Activated T-cell treated with anti-CD3 and anti-CD28 coated beads for 1 hour (primary cell): ENCODE data around the gene PRICKLE1.
A peak's percentile ranks its signal among the peaks of the same experiment; 100 is the strongest.

Experiments used
- DNase-seq: peaks from one replicate; pipeline ENCODE4 v3.0.0-alpha.2; 2020; ENCODE audit warnings: low read depth

The PRICKLE1 gene

DNA sequence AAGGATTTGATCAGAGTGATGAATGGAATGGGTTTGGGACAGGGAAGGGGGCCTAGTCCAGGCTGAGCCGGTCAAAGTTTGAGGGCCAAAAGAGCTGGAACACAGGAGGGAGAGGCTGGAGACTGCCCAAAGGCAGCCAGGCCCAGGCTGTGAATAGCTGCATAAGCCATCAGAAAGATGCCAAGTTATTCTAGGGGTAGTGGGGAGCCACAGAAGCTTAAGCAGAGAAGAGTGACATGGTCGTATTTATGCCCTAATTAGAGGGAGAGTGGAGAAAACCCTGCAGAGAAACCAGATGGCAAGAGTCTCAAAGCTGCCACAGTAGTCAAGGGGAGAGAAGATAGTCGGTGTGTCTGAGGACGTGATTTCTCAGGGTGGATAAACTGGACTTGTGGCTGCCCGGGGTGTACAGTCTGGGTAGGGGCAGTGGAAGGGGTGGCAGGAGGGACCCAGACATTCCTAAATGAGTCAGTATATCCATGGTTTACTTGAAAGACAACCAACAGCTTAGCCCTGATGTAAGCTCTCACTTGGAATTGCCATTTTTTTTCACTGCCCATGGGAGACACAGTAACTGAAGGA lies 99.2 kb downstream of the PRICKLE1 start:
- no peak for DNase-seq

DNA sequence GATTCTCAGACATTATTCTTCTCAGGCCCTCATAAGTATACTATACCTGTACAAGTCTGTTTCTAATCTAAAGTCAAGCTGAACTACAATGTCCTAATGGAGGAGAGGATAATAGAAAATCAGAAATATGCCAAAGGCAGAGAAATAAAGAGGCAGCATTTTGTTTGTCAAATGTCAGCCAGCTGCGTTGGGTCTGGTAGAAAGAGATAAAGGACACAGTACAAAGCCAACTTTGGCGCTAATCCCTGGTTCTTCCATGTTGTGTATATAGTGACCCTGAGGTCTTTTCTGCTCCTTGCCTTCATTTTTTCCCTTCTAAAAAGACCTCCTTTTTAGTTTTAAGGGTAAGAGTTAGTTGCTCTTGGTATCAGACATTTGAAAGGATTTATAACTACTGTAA lies 103.1 kb downstream of the PRICKLE1 start:
- no peak for DNase-seq

DNA sequence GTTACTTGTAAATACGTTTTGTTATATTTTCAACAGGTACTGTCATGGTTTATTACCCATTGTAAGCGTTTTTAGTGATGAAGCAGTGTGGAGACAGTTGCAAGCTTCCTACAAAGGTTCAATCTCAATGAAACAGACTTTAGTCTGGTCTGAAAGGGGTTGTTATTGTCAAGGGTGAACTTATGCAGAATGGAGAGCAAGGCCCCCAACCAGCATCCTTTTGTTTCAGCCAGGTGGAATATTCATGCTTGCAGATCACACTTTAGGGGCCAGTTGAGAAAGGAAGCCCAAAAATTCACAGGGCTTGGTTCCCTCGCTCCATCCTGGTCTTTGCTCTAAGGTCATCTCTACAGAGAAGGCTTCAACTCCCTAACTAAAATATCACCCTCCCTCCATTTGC lies 103.7 kb downstream of the PRICKLE1 start:
- no peak for DNase-seq

DNA sequence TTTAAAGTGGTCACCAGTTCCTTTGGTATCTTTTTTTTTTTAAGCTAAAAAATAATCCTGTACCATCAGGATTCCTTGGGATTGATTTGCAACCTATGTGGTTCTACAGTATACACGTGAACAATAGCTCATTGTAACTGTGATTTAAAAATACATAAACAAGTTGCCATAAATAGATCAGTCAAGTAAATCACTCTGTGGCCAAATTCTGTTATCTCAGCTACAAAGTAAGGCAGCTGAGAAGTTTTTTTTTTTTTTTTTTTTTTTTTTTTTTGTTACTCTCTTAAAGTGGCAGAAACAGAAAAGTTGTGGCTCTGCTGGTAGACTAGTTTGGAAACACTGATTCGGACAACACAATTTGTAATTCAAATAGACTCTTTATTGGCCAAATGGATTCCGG lies 104.5 kb downstream of the PRICKLE1 start:
- DNase-seq, result no peak

DNA sequence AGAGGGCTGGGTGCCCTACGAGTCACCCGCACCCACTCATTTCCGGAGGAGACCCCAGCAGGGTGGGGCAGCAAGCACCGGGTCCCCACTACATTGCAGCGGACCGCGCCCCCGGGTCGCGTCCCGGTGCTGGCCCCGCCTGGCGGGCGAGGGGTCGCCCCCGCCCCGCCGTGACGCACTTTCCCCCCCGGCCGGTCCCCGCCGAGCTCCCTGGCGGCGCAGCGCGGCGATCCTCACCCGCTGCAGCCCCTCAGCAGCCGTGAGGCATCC lies 106.1 kb downstream of the PRICKLE1 start:
- DNase-seq, result no peak

DNA sequence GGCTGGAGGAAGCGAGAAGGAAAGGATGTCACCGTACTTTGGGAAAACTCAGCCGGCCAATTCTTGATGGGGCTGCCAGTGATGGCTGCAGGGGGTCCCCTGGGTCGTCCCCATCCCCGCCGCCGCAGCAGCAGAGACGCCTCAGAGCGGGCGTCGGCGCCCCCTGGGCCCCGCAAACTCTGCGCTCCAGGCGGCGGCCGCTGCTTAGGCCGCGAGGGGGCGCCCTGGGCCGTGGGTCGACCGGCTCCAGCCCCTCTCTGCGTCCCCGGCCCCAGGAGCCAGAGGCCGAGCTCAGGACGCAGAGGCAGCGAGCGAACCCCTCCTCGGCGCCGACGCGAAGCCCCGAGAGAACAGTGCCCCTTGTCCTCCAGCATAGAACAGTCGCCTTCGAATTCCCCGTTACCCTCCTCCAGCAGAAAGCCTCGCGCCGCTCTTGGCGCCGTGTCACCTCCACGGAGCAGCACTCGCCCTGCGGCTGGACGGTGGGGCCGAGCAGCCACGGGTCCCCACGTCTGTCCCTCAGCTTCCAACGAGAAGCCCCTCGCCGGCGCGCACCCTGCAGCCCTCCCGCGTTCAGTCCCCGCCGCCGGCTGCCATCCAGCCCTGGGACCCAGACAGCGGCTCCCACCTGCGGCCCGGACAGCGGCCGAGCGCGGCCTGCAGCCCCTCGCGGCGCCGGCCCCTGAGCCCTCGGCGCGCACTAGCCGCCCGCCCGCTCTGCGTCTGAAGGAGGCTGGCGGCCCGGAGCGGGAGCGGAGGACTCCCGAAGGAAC lies 106.6 kb downstream of the PRICKLE1 start:
- DNase-seq, result peak; percentile 23

DNA sequence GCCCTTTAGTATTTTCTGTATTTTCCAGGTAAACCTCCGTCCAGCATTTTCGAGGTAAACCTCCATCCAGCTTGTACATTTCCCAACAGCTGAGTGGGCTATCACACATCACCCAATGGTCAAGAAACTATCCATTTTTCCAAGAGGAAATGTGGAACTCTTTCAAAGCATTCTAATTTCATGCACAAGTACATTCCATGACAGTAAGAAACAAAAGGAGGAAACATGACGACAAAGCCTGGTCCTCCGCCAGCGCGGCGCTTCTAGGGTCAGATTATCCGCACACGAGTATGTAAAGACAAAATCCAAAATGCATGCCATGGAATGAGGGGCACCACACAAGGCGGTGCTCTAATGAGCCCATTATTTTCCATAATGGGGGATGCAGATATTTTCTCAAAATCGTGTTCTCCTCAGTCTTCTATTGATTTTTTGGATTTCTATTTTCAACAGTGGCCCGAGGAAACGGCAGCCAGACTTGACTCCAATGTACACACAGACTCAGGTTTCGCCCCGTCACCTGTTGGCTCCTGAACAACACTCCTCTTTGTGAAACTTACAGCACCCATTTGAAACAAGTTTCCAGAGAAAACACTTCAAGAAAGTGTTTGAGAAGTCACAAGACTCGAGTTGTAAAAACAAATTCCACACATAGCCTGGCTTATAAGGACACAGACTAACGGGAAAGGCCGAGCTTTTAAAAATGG lies 107.4 kb downstream of the PRICKLE1 start:
- DNase-seq, result no peak

DNA sequence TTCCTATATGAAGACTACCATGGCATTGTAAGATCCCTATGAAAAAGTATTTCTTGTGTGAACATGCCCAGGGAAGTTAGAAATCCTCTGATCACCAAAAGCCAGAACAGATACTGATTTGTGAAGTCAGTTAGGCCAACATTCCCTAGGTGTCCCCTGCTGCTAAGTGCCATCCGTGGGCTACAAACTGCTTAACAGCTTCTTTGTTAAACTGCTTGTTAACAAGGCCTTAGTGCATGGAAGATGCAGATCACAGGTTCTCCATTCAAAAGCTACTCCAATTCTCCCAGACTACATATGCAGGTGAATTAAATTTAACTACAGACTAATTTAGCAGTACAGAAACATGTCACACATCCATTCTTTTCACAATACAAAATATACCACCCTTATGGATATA lies 108.2 kb downstream of the PRICKLE1 start:
- DNase-seq, result no peak

DNA sequence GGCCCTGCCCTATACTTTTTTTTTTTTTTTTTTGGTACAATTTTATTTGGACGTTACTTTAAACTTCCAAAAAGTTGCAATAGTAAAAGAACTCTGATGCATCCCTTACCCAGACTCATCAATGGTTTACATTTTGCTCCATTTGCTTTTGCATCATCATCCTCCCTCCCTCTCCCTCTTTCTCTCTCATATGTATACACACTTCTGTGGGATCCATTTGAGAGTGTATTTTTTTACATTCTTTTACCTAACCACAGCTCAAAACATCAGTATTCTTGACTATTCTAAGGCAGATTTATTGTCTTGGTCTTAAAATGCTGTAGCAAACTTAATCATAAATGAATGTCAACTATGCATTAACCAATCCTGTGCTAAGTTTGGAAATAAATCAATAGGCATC lies 111.6 kb downstream of the PRICKLE1 start:
- no peak for DNase-seq

DNA sequence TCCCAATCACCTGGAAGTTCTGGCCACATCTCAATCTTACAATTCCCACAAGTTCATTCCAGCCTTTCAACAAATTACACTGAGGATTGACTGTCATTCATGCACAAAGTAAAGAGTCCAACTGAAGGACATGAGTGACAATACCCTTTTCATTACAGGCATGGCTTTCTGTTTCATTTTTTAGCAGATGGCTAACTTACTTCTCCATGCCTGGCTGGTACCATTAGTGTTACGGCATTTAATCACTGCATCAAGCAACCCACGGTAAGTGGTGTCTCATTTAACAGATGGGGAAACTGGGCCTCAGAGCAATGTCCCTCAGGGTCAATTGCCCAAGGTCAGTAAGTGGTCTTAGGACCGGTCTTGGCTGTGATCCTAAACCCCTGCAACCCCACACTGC lies 114.4 kb downstream of the PRICKLE1 start:
- no peak for DNase-seq

DNA sequence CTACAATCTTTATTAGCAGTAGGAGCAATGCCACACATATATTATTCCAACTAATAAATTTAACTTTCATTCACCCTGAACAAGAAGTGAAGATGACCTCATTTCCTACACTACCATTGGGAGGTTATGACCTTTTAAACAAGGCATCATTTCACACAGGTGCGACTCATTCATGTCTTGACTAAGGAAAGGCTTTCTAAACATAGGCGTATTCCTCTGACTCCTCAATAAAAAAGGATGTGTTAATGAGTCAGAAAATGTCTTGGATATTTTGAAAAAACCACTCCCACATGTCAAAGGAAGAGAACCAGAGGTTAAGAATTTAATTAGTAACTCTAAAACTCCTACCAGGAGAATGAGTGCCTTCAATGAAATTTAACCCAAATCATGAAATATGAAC lies 115.2 kb downstream of the PRICKLE1 start:
- DNase-seq, result no peak

DNA sequence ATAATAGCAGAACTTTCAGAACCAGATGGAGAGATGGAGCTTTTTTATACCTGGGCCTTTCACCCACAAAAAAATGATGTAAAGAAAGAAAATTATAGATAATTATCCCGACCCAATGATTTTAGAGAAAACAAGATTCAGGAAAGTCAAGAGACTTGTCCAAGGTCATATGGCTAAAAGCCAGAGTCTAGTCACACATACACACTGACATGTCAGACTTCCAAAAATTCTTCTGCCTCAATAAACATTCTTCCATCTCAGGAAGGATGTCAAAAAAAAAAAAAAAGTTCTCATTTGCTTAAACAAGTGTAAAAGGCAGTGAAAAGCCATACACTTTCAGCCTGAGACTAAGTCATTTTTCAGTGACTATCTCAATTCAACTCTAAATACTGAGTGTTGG lies 116.0 kb downstream of the PRICKLE1 start:
- no peak for DNase-seq

DNA sequence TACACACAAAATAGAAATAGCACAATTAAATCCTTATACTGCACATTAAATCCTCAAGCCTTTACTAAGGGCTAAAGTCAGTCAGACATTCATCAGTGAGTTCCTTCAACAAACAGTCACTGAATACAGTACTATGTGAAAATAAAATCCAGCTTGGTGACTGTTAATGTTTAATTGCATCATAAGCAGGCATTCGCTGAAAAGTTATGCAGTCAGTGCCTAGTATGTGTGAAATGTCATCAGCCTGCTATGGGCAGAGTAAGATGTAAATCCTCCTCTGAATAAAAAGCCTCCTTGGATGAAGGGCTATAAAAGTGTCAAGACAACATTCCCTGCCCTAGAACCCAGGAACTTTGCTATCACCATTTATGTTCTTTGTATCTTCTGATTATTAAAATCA lies 116.4 kb downstream of the PRICKLE1 start:
- DNase-seq, result no peak

DNA sequence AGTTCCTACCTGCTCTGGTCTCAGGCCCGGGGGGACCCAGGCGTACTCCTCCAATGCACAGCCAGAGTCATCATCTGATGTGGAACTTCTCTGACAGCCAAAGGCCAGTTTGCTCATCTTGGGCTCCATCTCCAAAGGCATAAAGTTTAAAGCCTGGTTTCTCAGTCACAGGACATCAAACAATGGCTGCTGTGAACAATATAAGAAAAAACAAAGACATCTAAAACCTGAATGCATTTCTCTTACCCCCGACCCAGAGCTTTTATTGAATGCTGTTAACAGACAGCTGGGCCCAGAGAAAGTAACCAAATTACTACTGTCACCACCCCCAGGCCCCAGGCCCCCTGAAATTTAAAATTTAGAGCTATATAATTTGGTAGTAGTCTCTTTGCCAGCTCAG lies 117.2 kb downstream of the PRICKLE1 start:
- no peak for DNase-seq

DNA sequence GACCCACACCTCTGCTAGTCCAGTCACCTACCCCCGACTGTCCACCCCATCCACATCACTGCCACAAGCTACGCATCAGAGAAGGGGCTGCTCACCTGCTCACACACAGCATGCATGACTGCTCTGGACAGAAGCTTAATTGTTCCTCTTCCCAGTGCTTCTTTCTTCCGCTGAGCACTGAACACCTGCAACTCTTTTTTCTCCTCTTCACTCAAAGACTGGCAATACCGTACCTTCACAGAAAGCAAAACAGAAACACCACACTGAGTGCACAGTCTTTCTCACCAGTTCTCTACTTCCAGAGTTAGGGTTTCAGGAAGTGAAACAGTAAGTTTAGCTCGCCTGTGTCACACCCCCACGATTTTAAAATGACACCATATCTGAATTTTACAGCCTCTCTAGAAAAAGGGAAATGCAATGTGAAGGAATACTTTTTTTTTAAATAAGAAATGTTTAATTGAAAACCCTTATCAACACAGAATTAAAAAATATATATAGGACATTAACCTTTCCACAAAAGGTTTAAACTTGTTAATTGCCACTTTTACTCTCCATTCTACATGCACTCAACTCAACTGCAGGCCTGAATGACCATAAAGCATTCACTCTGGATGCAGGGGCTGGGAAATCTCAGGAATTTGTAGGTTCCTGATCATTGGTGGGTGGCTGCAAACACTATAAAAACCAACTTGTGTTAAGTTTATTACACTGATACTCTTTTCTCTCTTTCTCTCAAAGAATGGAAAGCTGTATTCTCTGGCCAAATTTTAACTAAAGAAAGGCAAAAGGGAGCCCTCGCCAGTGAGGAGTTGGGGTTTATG lies 120.0 kb downstream of the PRICKLE1 start:
- DNase-seq, result no peak

DNA sequence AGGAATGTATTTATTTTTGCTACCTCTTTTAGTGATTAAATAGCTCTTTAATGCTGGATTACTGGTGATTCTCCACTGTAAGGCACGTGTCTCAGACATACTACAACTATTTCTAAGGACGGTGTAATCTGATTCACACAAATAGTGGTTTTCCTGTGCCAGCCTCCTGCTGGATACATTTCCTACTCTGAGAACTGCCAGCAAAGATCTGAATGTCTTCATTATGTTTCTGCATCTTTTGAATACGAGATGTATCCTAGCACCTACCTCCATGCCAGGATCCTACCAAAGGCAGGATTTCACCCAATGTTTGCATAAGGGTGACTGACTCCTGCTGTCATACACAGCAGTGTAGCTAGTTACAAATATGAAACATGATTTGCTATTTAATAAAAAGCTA lies 120.6 kb downstream of the PRICKLE1 start:
- DNase-seq, result no peak

DNA sequence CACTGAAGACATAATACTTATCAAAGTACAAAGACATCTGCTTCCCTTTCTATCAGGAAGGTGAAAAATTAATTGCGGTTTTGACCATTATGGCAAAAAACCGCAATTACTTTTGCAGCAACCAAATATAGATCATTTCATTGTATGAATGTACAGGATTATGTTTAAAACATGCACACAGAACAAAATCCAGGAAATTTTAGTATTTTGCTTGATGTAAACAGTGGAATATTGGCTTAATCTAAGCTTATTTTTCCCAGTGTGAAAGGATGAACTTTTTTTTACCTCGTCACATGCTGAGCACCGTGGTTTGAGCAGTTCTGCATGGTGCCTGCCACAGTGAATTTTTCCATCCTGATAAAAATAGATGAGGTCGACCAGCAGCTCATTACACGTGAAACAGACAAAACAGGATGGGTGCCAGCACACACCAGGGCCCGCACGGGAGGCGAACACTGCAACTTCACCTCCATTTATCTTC lies 121.2 kb downstream of the PRICKLE1 start:
- DNase-seq, result no peak

DNA sequence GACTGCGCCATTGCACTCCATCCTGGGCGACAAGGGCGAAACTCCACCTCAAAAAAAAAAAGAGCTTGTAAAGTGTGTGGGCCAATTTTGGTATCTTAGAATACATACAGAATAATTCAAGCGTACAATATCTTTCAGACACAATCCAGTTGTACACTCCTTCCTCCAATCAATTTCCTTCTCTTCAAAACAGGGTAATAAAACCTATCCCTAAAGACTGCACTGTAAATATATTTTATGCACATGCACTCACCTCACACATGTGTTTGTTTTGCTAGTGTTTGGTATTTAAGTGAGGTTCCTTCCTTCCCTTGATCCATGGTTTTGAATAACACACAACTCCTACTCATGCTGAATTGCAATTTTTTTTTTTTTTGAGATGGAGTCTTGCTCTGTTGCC lies 125.9 kb downstream of the PRICKLE1 start:
- no peak for DNase-seq

DNA sequence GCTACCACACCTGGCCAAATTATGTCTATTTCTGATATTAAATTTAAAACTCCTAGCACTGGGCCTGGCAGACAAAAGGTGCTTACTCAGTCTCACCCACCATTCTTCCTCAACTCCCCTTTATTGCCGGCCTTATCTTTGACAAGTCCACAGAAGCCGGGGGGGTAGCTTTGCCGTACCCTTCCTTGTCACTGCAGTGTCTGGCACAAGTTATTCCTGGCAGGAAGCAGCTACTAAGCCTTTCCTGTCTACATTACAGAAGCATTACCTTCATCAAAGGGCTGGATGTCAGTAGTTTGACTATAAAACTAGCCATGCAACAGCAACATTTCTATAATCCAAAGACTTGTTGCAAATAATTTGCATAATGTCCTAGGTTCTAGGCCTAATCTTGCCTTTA lies 127.1 kb downstream of the PRICKLE1 start:
- no peak for DNase-seq

DNA sequence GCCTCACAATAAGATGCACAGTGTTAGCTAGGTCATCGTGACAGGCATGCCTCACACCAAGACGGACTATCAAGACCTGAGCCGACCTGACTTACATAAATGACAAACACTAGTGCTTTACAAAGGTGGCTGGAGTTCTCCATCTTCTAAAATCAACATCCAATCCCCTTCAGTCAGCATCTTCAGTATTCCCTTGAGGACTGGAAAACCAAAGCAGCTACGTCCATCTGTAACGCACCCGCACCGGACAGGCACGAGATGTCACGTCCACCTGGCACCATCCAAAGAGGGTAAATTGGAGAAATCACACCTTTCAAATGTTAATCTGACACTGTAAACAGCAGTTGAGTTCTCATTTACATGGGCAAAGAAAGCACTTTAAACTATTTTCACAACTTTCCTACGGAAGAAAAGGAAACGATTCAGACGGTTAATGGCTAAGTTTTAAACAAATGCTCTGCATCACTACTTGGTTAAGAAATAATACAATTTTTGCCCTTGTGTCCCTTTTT lies 130.2 kb downstream of the PRICKLE1 start:
- DNase-seq, result no peak

DNA sequence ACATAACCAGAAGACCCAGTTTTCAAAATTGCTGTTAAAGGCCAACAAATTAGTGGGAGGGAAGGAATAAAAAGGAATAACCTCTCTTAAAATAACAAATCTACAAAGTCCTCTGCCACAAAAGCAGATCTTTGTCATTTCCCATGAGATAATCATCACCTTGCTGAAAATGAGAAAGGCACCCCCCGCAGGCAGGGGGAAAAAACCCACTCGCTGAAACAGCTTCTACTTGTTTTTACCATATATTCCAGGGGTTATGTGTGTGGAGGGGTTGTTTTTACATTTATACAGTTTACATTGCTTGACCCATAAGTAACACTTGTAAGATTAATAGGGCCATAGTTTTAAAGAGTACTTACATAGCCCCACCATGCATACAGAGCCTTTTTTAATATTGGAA lies 131.0 kb downstream of the PRICKLE1 start:
- no peak for DNase-seq

DNA sequence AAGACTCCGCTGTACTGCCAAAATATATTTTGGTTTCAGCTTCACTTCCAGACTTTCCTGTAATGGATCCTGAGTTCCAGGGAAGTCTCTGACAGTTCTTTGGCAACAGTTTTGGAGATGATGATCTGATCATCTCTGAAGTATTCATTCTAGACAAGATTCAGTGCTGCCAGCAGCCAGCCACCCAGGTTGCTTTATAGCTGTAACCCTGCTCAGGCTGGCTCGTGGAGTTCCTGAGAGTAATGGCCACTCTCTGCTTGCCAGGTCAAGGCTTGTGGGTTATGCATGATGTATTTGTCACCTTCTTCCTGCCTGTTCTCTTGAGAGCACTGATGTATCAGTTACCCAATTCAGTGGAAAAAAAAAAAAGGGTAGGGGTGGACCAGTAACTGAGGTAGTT lies 139.3 kb downstream of the PRICKLE1 start:
- no peak for DNase-seq

DNA sequence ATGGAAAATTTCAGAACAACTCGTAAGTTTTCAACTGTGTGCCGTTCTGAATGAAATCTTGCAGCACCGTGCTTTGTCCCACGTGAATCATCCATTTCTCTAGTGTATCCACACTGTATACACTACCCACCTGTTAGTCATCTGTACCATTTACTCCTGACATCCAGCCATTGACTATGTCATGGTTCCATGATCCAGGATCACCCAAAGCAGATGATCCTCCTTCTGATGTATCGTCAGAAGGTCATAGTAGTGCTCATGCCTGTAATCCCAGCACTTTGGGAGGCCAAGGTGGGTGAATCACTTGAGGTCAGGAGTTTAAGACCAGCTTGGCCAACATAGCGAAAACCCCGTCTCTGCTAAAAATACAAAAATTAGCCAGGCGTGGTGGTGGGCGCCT lies 140.7 kb downstream of the PRICKLE1 start:
- no peak for DNase-seq
